Measurements from ENCODE around the gene RTRAF. TPM values are rescaled to one million over a fixed set of nuclear protein-coding genes. Genes with fewer than 3 reads are reported as not detected.

Gene RTRAF
- total and polyA plus RNA-seq, 2 donors (not counting 3 experiments of a cell fraction or from before 2014, with no cell fraction given), result 64.0 to 237 TPM

GRCh38 chr14:52012635-52013034 lies 23.3 kb downstream of the RTRAF start:
- no TSS peak for BruUV-seq (replicated peaks)
- ChIA-PET CTCF (interaction anchor here (1.0 to 5.1 kb wide), 2 partner anchors 17 to 59 kb away, joined by 3 to 43 read pairs; no protein-coding TSS in a partner anchor), POLR2A (interaction anchor here (0.6 kb wide), 1 partner anchor 8 kb away, joined by 3 read pairs; no protein-coding TSS in a partner anchor)
- no peaks in the 10 kb centered on the region for H3K9me3 ChIP-seq (replicated peaks; ENCODE audit: control insufficient read depth, insufficient read depth, low read length)
- peaks cover 0 to 2% of the 10 kb centered on the region in 2 experiments for H3K27me3 ChIP-seq (ENCODE audit: control insufficient read depth in 2 of 2, insufficient read depth in 2 of 2, low read length in 2 of 2)
- H2AFZ ChIP-seq (ENCODE audit: low read depth, low read length), result no peak overlapping the region
- dilution Hi-C loops (cut with MboI; ENCODE audit: extremely low pct_ligation_motif_present, low sequenced_read_pairs), result no loop called here
- no peaks in the 10 kb centered on the region for H4K20me1 ChIP-seq (replicated peaks; ENCODE audit: control insufficient read depth, extremely low read depth, insufficient read depth, low read length)
- H3K36me3 ChIP-seq (ENCODE audit: control insufficient read depth in 2 of 2, extremely low read depth in 1 of 2, insufficient read depth in 2 of 2, low read length in 2 of 2), result peaks cover 9 to 13% of the 10 kb centered on the region in 2 experiments
- H3K4me2 ChIP-seq (ENCODE audit: insufficient read depth, low read length), result no peak overlapping the region
- H3K9ac ChIP-seq (replicated peaks; ENCODE audit: extremely low read depth, insufficient read depth, low read length), result no peak overlapping the region
- H3K4me1 ChIP-seq (ENCODE audit: control insufficient read depth, extremely low read depth, insufficient read depth, low read length), result peaks cover 9% of the 10 kb centered on the region
- intact Hi-C loops (cut with micrococcal nuclease), result no loop called here
- no peaks in the 10 kb centered on the region for H3K9me1 ChIP-seq (replicated peaks; ENCODE audit: control insufficient read depth, extremely low read depth, insufficient read depth, low read length)
- DNase-seq (ENCODE audit: low read depth, low spot score) (no peak), FAIRE-seq (no peak)
- no peaks in the 10 kb centered on the region for H3K79me2 ChIP-seq (ENCODE audit: control insufficient read depth, insufficient read depth, low read length)
- no peak overlapping the region for H3K4me3 ChIP-seq (replicated peaks in 1 of 3; ENCODE audit: insufficient read depth in 1 of 3, low read depth in 1 of 3, low read length in 3 of 3)
- TF ChIP-seq JUN (IDR thresholded peaks at IDR 0.05; ENCODE audit: borderline replicate concordance, insufficient read depth, insufficient read length, low read depth) (no peak), POLR2AphosphoS5 (IDR thresholded peaks at IDR 0.05; ENCODE audit: insufficient read depth, low read depth, low read length) (peak; percentile 3)
- TF ChIP-seq, protein P1, sequence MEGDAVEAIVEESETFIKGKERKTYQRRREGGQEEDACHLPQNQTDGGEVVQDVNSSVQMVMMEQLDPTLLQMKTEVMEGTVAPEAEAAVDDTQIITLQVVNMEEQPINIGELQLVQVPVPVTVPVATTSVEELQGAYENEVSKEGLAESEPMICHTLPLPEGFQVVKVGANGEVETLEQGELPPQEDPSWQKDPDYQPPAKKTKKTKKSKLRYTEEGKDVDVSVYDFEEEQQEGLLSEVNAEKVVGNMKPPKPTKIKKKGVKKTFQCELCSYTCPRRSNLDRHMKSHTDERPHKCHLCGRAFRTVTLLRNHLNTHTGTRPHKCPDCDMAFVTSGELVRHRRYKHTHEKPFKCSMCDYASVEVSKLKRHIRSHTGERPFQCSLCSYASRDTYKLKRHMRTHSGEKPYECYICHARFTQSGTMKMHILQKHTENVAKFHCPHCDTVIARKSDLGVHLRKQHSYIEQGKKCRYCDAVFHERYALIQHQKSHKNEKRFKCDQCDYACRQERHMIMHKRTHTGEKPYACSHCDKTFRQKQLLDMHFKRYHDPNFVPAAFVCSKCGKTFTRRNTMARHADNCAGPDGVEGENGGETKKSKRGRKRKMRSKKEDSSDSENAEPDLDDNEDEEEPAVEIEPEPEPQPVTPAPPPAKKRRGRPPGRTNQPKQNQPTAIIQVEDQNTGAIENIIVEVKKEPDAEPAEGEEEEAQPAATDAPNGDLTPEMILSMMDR (IDR thresholded peaks at IDR 0.05; ENCODE audit: extremely low read depth in 1 of 2, insufficient read depth in 1 of 2, low read depth in 1 of 2, low read length in 2 of 2), result no peak
- no peak overlapping the region for H3K27ac ChIP-seq (ENCODE audit: insufficient read depth, low read depth, low read length)

DNA sequence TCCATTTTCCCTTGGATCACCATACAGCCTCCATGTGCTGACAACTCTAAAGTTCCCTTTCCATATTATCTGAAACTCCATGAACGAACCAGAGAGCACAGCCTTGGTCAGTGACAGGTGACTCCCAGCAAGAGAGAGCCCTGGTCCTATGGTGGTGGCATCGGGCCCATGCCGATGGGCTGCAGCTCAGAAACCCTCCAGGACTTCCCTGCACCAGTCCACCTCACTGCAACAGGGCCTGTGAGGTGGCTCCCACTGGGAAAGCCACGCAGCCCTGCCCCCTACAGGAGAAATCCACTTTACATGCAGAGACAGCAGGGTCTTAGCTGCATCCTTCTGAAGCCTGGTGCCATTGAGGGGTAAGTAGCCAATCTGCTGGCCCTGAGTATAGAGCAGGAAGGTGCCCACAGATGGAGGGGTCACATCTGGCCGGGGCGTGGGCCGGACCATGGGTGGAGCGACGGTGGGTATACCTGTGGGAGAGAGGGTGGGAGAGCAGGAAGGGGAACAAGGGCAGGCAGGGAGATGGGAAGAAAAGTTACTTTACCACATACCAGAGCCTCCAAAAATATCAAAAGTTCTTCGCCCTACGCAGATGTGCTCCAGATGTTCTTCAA lies 24.7 kb downstream of the RTRAF start:
- H3K4me1 ChIP-seq (ENCODE audit: control insufficient read depth, extremely low read depth, insufficient read depth, low read length), result peaks cover 9% of the 10 kb centered on the region
- intact Hi-C loops (cut with micrococcal nuclease) (no loop called here), dilution Hi-C loops (cut with MboI; ENCODE audit: extremely low pct_ligation_motif_present, low sequenced_read_pairs) (no loop called here)
- POLR2A ChIA-PET, result no interaction called here
- DNase-seq (ENCODE audit: low read depth, low spot score) (no peak), FAIRE-seq (no peak)
- H3K4me3 ChIP-seq (replicated peaks in 1 of 3; ENCODE audit: insufficient read depth in 1 of 3, low read depth in 1 of 3, low read length in 3 of 3), result no peak overlapping the region
- H3K9me1 ChIP-seq (replicated peaks; ENCODE audit: control insufficient read depth, extremely low read depth, insufficient read depth, low read length), result no peaks in the 10 kb centered on the region
- no peaks in the 10 kb centered on the region for H4K20me1 ChIP-seq (replicated peaks; ENCODE audit: control insufficient read depth, extremely low read depth, insufficient read depth, low read length)
- peaks cover 7 to 9% of the 10 kb centered on the region in 2 experiments for H3K36me3 ChIP-seq (ENCODE audit: control insufficient read depth in 2 of 2, extremely low read depth in 1 of 2, insufficient read depth in 2 of 2, low read length in 2 of 2)
- no peak overlapping the region for H3K27ac ChIP-seq (ENCODE audit: insufficient read depth, low read depth, low read length)
- H3K4me2 ChIP-seq (ENCODE audit: insufficient read depth, low read length), result no peak overlapping the region
- peaks cover 0 to 2% of the 10 kb centered on the region in 2 experiments for H3K27me3 ChIP-seq (ENCODE audit: control insufficient read depth in 2 of 2, insufficient read depth in 2 of 2, low read length in 2 of 2)
- CTCF ChIA-PET, result interaction anchor here (1.2 to 5.1 kb wide), 4 partner anchors 11 to 57 kb away, joined by 3 to 43 read pairs (median 10); no protein-coding TSS in a partner anchor
- H3K79me2 ChIP-seq (ENCODE audit: control insufficient read depth, insufficient read depth, low read length), result no peaks in the 10 kb centered on the region
- no peak overlapping the region for H2AFZ ChIP-seq (ENCODE audit: low read depth, low read length)
- H3K9ac ChIP-seq (replicated peaks; ENCODE audit: extremely low read depth, insufficient read depth, low read length), result no peak overlapping the region
- TF ChIP-seq POLR2A (IDR thresholded peaks at IDR 0.05; ENCODE audit: low read depth, low read length), result no peak
- TF ChIP-seq, protein P1 (IDR thresholded peaks at IDR 0.05; ENCODE audit: extremely low read depth in 1 of 2, insufficient read depth in 1 of 2, low read depth in 1 of 2, low read length in 2 of 2), result peak; percentile 21 to 26
- BruUV-seq (replicated peaks), result no TSS peak
- no peaks in the 10 kb centered on the region for H3K9me3 ChIP-seq (replicated peaks; ENCODE audit: control insufficient read depth, insufficient read depth, low read length)

Measured in endothelial cell of umbilical vein (primary cell).